GM23338 (cell line): ENCODE data around the gene GATM. TPM values are rescaled to one million over a fixed set of nuclear protein-coding genes. Genes with fewer than 3 reads are reported as not detected.

Experiments
- ATAC-seq: fragments of 200-7000 bp; cut with Tn5 transposase; 3 replicates; pipeline ENCODE4 v1.9.1; 2020
- DNase-seq: peaks from one replicate; pipeline ENCODE4 v3.0.0-alpha.2; 2015; ENCODE audit warnings: low spot score
- H2AFZ ChIP-seq: fragments of 200-600 bp; sonication (generic); 2 replicates; pipeline ENCODE4 v1.8.0; 2016; ENCODE audit warnings: antibody characterized with exemption, mild to moderate bottlenecking, moderate library complexity
- H3F3A ChIP-seq: fragments of 200-600 bp; sonication (generic); replicated peaks from 2 replicates; pipeline ENCODE4 v1.8.0; 2017; ENCODE audit warnings: antibody characterized with exemption, mixed run types, low read depth
- H3K27ac ChIP-seq: fragments of 200-600 bp; sonication (generic); 2 replicates; pipeline ENCODE4 v1.6.1; 2016; ENCODE audit warnings: low read depth
- H3K27me3 ChIP-seq: fragments of 200-600 bp; sonication (generic); 2 replicates; pipeline ENCODE4 v1.8.0; 2016; ENCODE audit warnings: mild to moderate bottlenecking, mixed run types, moderate library complexity; ENCODE audit not compliant: insufficient read depth
- H3K36me3 ChIP-seq: fragments of 200-600 bp; sonication (generic); 2 replicates; pipeline ENCODE4 v1.8.0; 2016; ENCODE audit warnings: mild to moderate bottlenecking; ENCODE audit not compliant: insufficient read depth
- H3K4me1 ChIP-seq: fragments of 200-600 bp; sonication (generic); 2 replicates; pipeline ENCODE4 v1.8.0; 2016; ENCODE audit warnings: mild to moderate bottlenecking, moderate library complexity; ENCODE audit not compliant: insufficient read depth
- H3K4me2 ChIP-seq: fragments of 200-600 bp; sonication (generic); 2 replicates; pipeline ENCODE4 v1.7.1; 2017; ENCODE audit warnings: mixed run types
- H3K4me3 ChIP-seq: fragments of 200-600 bp; sonication (generic); 2 replicates; pipeline ENCODE4 v1.6.1; 2016; ENCODE audit warnings: mixed run types
- H3K79me2 ChIP-seq: fragments of 200-600 bp; sonication (generic); replicated peaks from 2 replicates; pipeline ENCODE4 v1.8.0; 2017; ENCODE audit warnings: mild to moderate bottlenecking; ENCODE audit not compliant: insufficient read depth
- H3K9me2 ChIP-seq: fragments of 200-600 bp; sonication (generic); 2 replicates; pipeline ENCODE4 v1.8.0; 2017; ENCODE audit not compliant: insufficient read depth
- H4K20me1 ChIP-seq: fragments of 200-600 bp; sonication (generic); replicated peaks from 2 replicates; pipeline ENCODE4 v1.8.0; 2017; ENCODE audit warnings: mild to moderate bottlenecking; ENCODE audit not compliant: insufficient read depth
- H3K27ac Mint-ChIP-seq: 2 replicates; pipeline ENCODE4 v1.8.0; 2020; ENCODE audit warnings: inconsistent platforms, mild to moderate bottlenecking, moderate library complexity, mixed read lengths
- H3K27me3 Mint-ChIP-seq: 3 replicates; pipeline ENCODE4 v1.8.0; 2022; ENCODE audit warnings: low read depth, mild to moderate bottlenecking, moderate library complexity, mixed read lengths, inconsistent platforms; ENCODE audit not compliant: insufficient read depth, poor library complexity
- H3K36me3 Mint-ChIP-seq: 3 replicates; pipeline ENCODE4 v1.8.0; 2021; ENCODE audit warnings: low read depth, mild to moderate bottlenecking, inconsistent platforms, moderate library complexity, mixed read lengths
- H3K4me1 Mint-ChIP-seq: 3 replicates; pipeline ENCODE4 v1.8.0; 2020; ENCODE audit warnings: mild to moderate bottlenecking, inconsistent platforms, mixed read lengths
- H3K4me3 Mint-ChIP-seq: 3 replicates; pipeline ENCODE4 v1.8.0; 2021; ENCODE audit warnings: moderate library complexity, mild to moderate bottlenecking, inconsistent platforms, mixed read lengths
- H3K9me3 Mint-ChIP-seq: 3 replicates; pipeline ENCODE4 v1.8.0; 2020; ENCODE audit warnings: moderate library complexity, mild to moderate bottlenecking, inconsistent platforms, mixed read lengths
- JUNB ChIP-seq: IDR thresholded peaks from one replicate; pipeline ENCODE4 v1.6.1; 2016; ENCODE audit warnings: antibody characterized with exemption; ENCODE audit not compliant: unreplicated experiment
- polyA plus RNA-seq: library from polyadenylated mRNA; unstranded; fragments of >200 nt; fragmentation: Nextera tagmentation; extraction: Ambion mirVana; gene quantifications from 2 replicates; pipeline ENCODE4 v1.2.1, GENCODE V29; 2016
- total RNA-seq: library from RNA; depleted of rRNA; stranded (reverse); fragments of >200 nt; shearing (Covaris generic); gene quantifications from 2 replicates; pipeline ENCODE4 v1.2.3, GENCODE V29; 2014
- TF ChIP-seq, protein P1 (sequence below): fragments of 250-450 bp; sonication (Bioruptor Pico); IDR thresholded peaks from 2 replicates; pipeline ENCODE4 v1.5.0; 2020; ENCODE audit warnings: mild to moderate bottlenecking, moderate library complexity
- TF ChIP-seq, protein P2 (sequence below), 2 experiments: fragments of 200-600 bp in 1 of 2; sonication (generic) in 1 of 2; conservative IDR thresholded peaks; 2 replicates each; pipeline versions ENCODE4 v1.5.1 to v1.6.1; 2016 to 2017; ENCODE audit warnings: antibody characterized with exemption in 2 of 2, low read depth in 2 of 2, mild to moderate bottlenecking in 2 of 2, moderate library complexity in 1 of 2
- TF ChIP-seq, protein P3 (sequence below): IDR thresholded peaks from one replicate; pipeline ENCODE4 v1.6.1; 2018; ENCODE audit warnings: antibody characterized with exemption; ENCODE audit not compliant: unreplicated experiment

The GATM gene
- total and polyA plus RNA-seq, 2 experiments from 2014 or later = 8.5 to 17.5 TPM

DNA sequence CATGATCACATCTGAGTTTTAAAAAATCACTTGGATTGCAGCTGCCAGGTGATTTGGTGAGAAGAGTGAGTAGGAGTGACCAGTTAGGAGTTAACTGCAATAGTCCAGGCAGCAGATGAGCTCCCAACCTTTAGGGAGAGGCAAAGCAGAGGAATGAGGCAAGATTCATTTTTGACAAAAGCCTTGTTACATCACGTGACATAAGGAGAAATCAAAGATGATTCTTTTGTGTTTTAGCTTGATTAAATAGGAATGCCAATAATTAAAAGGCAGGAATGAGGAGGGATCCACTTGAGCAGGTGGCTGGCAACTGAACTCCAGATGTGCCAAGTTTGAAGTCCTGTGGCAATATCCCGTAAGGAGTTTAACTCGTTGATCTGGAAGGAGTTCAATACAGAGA, 2.5 kb downstream of the GATM start (continued):
- TF ChIP-seq, protein P1, sequence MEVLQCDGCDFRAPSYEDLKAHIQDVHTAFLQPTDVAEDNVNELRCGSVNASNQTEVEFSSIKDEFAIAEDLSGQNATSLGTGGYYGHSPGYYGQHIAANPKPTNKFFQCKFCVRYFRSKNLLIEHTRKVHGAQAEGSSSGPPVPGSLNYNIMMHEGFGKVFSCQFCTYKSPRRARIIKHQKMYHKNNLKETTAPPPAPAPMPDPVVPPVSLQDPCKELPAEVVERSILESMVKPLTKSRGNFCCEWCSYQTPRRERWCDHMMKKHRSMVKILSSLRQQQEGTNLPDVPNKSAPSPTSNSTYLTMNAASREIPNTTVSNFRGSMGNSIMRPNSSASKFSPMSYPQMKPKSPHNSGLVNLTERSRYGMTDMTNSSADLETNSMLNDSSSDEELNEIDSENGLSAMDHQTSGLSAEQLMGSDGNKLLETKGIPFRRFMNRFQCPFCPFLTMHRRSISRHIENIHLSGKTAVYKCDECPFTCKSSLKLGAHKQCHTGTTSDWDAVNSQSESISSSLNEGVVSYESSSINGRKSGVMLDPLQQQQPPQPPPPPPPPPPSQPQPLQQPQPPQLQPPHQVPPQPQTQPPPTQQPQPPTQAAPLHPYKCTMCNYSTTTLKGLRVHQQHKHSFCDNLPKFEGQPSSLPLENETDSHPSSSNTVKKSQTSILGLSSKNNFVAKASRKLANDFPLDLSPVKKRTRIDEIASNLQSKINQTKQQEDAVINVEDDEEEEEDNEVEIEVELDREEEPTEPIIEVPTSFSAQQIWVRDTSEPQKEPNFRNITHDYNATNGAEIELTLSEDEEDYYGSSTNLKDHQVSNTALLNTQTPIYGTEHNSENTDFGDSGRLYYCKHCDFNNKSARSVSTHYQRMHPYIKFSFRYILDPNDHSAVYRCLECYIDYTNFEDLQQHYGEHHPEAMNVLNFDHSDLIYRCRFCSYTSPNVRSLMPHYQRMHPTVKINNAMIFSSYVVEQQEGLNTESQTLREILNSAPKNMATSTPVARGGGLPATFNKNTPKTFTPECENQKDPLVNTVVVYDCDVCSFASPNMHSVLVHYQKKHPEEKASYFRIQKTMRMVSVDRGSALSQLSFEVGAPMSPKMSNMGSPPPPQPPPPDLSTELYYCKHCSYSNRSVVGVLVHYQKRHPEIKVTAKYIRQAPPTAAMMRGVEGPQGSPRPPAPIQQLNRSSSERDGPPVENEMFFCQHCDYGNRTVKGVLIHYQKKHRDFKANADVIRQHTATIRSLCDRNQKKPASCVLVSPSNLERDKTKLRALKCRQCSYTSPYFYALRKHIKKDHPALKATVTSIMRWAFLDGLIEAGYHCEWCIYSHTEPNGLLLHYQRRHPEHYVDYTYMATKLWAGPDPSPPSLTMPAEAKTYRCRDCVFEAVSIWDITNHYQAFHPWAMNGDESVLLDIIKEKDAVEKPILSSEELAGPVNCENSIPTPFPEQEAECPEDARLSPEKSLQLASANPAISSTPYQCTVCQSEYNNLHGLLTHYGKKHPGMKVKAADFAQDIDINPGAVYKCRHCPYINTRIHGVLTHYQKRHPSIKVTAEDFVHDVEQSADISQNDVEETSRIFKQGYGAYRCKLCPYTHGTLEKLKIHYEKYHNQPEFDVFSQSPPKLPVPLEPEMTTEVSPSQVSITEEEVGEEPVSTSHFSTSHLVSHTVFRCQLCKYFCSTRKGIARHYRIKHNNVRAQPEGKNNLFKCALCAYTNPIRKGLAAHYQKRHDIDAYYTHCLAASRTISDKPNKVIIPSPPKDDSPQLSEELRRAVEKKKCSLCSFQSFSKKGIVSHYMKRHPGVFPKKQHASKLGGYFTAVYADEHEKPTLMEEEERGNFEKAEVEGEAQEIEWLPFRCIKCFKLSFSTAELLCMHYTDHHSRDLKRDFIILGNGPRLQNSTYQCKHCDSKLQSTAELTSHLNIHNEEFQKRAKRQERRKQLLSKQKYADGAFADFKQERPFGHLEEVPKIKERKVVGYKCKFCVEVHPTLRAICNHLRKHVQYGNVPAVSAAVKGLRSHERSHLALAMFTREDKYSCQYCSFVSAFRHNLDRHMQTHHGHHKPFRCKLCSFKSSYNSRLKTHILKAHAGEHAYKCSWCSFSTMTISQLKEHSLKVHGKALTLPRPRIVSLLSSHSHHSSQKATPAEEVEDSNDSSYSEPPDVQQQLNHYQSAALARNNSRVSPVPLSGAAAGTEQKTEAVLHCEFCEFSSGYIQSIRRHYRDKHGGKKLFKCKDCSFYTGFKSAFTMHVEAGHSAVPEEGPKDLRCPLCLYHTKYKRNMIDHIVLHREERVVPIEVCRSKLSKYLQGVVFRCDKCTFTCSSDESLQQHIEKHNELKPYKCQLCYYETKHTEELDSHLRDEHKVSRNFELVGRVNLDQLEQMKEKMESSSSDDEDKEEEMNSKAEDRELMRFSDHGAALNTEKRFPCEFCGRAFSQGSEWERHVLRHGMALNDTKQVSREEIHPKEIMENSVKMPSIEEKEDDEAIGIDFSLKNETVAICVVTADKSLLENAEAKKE = no peak

DNA sequence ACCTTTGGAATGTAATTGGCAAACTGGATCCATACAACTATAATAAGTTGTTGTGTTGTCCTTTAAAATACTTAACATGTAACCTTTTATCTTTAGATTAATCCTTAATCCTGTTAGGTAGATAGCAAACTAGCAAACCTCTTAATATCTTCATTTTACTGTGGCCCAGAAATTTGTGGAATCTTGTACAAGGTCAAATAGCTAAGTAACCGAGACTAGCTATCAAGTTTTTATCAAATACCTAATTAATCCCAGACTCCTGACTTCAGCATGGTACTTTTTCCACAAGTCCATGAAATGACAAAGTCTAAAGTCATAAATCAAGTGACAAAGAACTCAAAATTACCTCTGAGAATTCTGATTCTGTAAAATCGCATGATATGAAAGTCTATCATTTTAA, 4.4 kb downstream of the GATM start:
- Mint-ChIP-seq H3K27me3 (peaks cover 38% of the 10 kb centered on the region), H3K9me3 (no peaks in the 10 kb centered on the region; the same call in 2 of the 3 replicates), H3K4me3 (no peak overlapping the region), H3K36me3 (no peaks in the 10 kb centered on the region; the same call in 2 of the 3 replicates), H3K27ac (no peak overlapping the region), H3K4me1 (peaks cover 28% of the 10 kb centered on the region)
- Histone ChIP-seq H2AFZ (no peak overlapping the region), H3F3A (no peaks in the 10 kb centered on the region), H3K4me2 (no peak overlapping the region), H3K79me2 (no peaks in the 10 kb centered on the region), H3K27me3 (peaks cover 34% of the 10 kb centered on the region), H3K36me3 (no peaks in the 10 kb centered on the region), H3K4me1 (peaks cover 23% of the 10 kb centered on the region), H3K4me3 (no peak overlapping the region), H3K9me2 (no peaks in the 10 kb centered on the region), H3K27ac (no peak overlapping the region), H4K20me1 (no peaks in the 10 kb centered on the region)
- ATAC-seq = no peak
- DNase-seq = no peak
- TF ChIP-seq, protein P2, sequence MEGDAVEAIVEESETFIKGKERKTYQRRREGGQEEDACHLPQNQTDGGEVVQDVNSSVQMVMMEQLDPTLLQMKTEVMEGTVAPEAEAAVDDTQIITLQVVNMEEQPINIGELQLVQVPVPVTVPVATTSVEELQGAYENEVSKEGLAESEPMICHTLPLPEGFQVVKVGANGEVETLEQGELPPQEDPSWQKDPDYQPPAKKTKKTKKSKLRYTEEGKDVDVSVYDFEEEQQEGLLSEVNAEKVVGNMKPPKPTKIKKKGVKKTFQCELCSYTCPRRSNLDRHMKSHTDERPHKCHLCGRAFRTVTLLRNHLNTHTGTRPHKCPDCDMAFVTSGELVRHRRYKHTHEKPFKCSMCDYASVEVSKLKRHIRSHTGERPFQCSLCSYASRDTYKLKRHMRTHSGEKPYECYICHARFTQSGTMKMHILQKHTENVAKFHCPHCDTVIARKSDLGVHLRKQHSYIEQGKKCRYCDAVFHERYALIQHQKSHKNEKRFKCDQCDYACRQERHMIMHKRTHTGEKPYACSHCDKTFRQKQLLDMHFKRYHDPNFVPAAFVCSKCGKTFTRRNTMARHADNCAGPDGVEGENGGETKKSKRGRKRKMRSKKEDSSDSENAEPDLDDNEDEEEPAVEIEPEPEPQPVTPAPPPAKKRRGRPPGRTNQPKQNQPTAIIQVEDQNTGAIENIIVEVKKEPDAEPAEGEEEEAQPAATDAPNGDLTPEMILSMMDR (conservative IDR thresholded peaks at IDR 0.05; ENCODE audit: low read depth in 2 of 2) = no peak
- no peak for TF ChIP-seq JUNB
- TF ChIP-seq, protein P3, sequence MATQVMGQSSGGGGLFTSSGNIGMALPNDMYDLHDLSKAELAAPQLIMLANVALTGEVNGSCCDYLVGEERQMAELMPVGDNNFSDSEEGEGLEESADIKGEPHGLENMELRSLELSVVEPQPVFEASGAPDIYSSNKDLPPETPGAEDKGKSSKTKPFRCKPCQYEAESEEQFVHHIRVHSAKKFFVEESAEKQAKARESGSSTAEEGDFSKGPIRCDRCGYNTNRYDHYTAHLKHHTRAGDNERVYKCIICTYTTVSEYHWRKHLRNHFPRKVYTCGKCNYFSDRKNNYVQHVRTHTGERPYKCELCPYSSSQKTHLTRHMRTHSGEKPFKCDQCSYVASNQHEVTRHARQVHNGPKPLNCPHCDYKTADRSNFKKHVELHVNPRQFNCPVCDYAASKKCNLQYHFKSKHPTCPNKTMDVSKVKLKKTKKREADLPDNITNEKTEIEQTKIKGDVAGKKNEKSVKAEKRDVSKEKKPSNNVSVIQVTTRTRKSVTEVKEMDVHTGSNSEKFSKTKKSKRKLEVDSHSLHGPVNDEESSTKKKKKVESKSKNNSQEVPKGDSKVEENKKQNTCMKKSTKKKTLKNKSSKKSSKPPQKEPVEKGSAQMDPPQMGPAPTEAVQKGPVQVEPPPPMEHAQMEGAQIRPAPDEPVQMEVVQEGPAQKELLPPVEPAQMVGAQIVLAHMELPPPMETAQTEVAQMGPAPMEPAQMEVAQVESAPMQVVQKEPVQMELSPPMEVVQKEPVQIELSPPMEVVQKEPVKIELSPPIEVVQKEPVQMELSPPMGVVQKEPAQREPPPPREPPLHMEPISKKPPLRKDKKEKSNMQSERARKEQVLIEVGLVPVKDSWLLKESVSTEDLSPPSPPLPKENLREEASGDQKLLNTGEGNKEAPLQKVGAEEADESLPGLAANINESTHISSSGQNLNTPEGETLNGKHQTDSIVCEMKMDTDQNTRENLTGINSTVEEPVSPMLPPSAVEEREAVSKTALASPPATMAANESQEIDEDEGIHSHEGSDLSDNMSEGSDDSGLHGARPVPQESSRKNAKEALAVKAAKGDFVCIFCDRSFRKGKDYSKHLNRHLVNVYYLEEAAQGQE = no peak
